ENCODE measurements around the gene MAP7D2.
"Not testable (repeated sequence)": the region's sequence is repeated elsewhere in the genome, so short reads cannot be mapped to it uniquely, and the experiment has no call there.

Gene MAP7D2

GRCh38 chrX:20132666-20133065 lies 16.0 kb upstream of the MAP7D2 start:
- no peak for DNase-seq (ENCODE audit: low read depth in 1 of 2, low spot score in 1 of 2)
- no peak for TF ChIP-seq JUND (IDR thresholded peaks at IDR 0.05; ENCODE audit: low read depth)
- in situ Hi-C loops (cut with HindIII; ENCODE audit: low pct_unique_long_range_greater_than_20kb, low sequenced_read_pairs) = no loop called here

DNA sequence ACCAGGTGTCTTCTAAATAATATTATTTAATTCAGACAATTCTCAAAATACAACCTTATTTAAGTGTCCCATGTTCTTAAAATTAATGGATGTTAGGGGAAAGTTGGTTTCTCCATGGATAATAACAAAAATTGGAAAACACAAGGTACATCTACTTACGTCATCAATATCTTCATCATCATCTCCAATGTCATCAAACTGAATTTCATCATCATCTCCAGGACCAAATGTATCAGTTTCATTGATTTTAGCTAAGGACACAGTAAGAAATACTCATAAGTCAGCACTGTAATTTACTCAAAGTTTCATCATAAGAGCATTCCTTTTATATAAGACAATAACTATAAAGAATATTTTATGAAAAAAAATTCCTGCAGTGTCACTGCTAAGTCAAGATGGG lies 13.7 kb upstream of the MAP7D2 start:
- DNase-seq (ENCODE audit: low read depth in 1 of 2, low spot score in 1 of 2) = no peak
- in situ Hi-C loops (cut with HindIII; ENCODE audit: low pct_unique_long_range_greater_than_20kb, low sequenced_read_pairs) = no loop called here
- no peak for TF ChIP-seq JUND (IDR thresholded peaks at IDR 0.05; ENCODE audit: low read depth)

DNA sequence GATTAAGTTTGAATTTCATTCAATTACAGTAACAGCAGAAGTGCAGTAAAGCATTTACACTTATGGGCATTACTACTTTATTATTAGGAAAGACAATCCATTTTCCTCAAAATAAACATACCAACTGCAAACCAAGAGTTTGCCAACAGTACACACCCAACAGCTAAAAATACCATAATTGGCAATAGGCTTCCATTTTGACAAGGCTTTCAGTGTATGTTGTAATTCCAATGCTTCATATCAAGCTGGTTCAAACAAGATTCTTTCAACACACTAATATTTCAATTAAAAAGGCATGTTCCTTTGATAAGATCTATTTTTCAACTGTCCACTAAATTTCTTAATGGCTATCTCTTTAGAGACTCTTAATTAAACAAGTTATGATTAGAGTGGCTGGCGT lies 12.8 kb upstream of the MAP7D2 start:
- in situ Hi-C loops (cut with HindIII; ENCODE audit: low pct_unique_long_range_greater_than_20kb, low sequenced_read_pairs) = no loop called here
- TF ChIP-seq JUND (IDR thresholded peaks at IDR 0.05; ENCODE audit: low read depth) = no peak
- DNase-seq (ENCODE audit: low read depth in 1 of 2, low spot score in 1 of 2) = no peak

GRCh38 chrX:20128670-20129069 lies 12.0 kb upstream of the MAP7D2 start:
- no peak for DNase-seq (ENCODE audit: low read depth in 1 of 2, low spot score in 1 of 2)
- no peak for TF ChIP-seq JUND (IDR thresholded peaks at IDR 0.05; ENCODE audit: low read depth)
- in situ Hi-C loops (cut with HindIII; ENCODE audit: low pct_unique_long_range_greater_than_20kb, low sequenced_read_pairs) = no loop called here

DNA sequence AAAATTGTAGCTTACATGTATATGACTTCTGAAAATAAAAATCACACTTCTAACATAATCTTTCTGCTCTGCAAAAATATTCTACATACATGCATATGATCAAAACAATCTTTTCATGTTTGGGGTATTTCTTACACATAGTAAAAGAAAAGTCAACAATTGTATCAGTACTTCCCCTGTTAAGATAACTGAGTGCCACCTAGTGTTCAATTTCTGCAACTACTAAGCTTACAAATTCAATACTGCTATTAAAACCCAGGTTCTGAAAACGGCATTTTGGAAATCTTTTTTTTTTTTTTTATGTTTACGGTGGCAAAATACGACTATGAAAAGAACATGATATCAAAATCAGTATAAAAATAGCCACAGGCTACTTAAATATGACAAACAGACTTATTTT lies 10.7 kb upstream of the MAP7D2 start:
- in situ Hi-C loops (cut with HindIII; ENCODE audit: low pct_unique_long_range_greater_than_20kb, low sequenced_read_pairs) = not testable (repeated sequence)

DNA sequence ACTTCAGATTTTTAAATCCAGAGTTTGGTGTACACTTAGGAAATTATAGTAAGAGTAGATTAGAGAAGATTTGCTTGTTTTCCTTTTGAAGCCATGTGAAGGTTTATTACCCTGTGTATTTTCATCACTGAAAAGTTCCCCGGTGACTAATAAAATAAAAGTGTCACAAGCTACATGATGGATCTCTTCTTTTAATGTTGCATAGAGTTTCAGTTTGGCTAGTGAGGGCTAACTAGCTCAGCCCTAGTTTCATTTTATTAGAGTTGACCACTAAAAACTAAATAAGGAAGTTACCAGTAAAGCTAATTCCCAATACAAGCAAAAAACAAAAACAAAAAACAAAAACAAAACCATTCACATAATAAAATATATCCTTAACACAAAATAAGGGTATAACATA lies 10.1 kb upstream of the MAP7D2 start:
- in situ Hi-C loops (cut with HindIII; ENCODE audit: low pct_unique_long_range_greater_than_20kb, low sequenced_read_pairs); DNase-seq (ENCODE audit: low read depth in 1 of 2, low spot score in 1 of 2): not testable (repeated sequence)

More for the DNA sequence above, 10.7 kb upstream of the MAP7D2 start:
- not testable (repeated sequence) for DNase-seq (ENCODE audit: low read depth in 1 of 2, low spot score in 1 of 2)

DNA sequence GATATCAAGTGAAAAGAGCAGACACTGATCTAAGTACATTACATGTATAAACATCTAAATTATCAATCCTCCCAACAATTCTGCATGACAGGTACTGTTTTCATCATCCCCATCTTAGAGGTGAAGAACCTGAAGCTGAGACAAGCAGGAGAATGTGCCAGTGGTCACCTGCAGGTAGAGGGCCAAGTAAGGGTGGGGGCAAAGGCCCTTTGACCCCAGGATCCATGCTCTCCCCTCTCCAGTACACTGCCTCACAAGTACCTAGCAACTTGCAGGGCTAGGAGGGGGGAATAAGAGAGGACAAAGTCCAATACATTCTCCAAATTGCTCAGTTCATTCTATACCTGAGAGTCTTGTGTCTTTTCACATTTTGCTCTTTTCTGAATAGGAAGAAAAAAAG lies 8.3 kb upstream of the MAP7D2 start:
- in situ Hi-C loops (cut with HindIII; ENCODE audit: low pct_unique_long_range_greater_than_20kb, low sequenced_read_pairs) = no loop called here
- DNase-seq (ENCODE audit: low read depth in 1 of 2, low spot score in 1 of 2) = no peak
- no peak for TF ChIP-seq JUND (IDR thresholded peaks at IDR 0.05; ENCODE audit: low read depth)

- no peak for DNase-seq (ENCODE audit: low read depth in 1 of 2, low spot score in 1 of 2)
- no peak for TF ChIP-seq JUND (IDR thresholded peaks at IDR 0.05; ENCODE audit: low read depth)
- in situ Hi-C loops (cut with HindIII; ENCODE audit: low pct_unique_long_range_greater_than_20kb, low sequenced_read_pairs) = no loop called here
These were observed 1.5 kb upstream of the MAP7D2 start for GRCh38 chrX:20118065-20118824.

- in situ Hi-C loops (cut with HindIII; ENCODE audit: low pct_unique_long_range_greater_than_20kb, low sequenced_read_pairs) = no loop called here
- TF ChIP-seq JUND (IDR thresholded peaks at IDR 0.05; ENCODE audit: low read depth) = no peak
- DNase-seq (ENCODE audit: low read depth in 1 of 2, low spot score in 1 of 2) = no peak
These were observed 575 bp downstream of the MAP7D2 start for GRCh38 chrX:20116087-20116576.

DNA sequence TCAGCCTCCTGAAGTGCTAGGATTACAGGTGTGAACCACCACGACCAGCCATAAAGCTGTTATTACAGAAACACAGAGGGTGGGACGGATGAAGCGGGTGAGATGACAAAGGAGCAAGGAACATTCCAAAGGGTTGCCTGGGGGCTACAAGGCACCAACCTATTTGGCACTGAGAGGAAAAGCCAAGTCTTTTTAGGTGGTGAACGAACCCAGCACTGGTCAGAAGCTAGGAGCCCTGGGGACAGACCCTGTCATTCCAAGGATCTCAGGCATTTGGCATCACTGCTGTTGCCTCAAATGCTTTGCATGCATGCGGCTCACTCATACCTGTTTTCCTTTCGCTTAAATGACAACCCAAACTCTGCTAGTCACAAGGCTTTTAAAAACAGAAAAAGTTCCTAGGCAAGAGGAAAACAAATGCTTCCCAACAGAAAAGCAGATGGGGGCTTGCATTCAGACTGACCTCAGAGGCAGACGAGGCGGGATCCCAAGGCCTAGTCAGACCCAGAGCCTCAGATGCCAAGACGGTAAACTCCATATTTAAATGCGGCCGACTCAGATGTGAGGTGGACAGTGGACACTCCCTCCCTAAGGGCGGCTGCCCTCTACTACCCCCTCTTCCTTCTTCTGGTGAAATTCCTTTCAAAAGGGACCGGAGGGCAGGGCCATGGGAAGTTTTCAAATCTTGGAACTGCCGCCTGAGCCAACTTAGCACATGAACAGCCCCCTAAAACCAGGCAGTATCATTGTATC lies 4.5 kb downstream of the MAP7D2 start:
- no peak for TF ChIP-seq JUND (IDR thresholded peaks at IDR 0.05; ENCODE audit: low read depth)
- in situ Hi-C loops (cut with HindIII; ENCODE audit: low pct_unique_long_range_greater_than_20kb, low sequenced_read_pairs) = no loop called here
- no peak for DNase-seq (ENCODE audit: low read depth in 1 of 2, low spot score in 1 of 2)

GRCh38 chrX:20111271-20111670 lies 5.4 kb downstream of the MAP7D2 start:
- in situ Hi-C loops (cut with HindIII; ENCODE audit: low pct_unique_long_range_greater_than_20kb, low sequenced_read_pairs) = no loop called here
- no peak for DNase-seq (ENCODE audit: low read depth in 1 of 2, low spot score in 1 of 2)
- no peak for TF ChIP-seq JUND (IDR thresholded peaks at IDR 0.05; ENCODE audit: low read depth)

GRCh38 chrX:20101934-20102581 lies 14.6 kb downstream of the MAP7D2 start:
- TF ChIP-seq JUND (IDR thresholded peaks at IDR 0.05; ENCODE audit: low read depth) = no peak
- in situ Hi-C loops (cut with HindIII; ENCODE audit: low pct_unique_long_range_greater_than_20kb, low sequenced_read_pairs) = no loop called here
- DNase-seq (ENCODE audit: low read depth in 1 of 2, low spot score in 1 of 2) = no peak

DNA sequence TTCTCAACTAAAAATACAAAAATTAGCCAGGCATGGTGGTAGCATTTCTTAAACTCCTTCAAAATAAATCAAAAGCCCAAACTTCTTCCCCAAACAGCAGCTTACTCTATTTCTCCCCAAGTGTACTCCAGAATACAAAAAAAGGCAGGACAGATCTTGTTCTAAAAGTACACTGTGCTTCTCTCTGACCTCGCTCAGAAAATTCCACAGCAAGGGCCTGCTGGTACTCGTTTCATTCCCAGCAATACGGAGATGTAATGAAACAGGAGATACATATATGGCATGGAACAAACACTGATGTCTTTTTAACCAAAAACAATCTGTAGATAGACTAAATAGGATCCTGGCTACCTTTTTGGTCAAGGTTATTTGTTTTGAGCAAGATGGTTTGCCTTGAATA lies 25.2 kb downstream of the MAP7D2 start:
- TF ChIP-seq JUND (IDR thresholded peaks at IDR 0.05; ENCODE audit: low read depth) = no peak
- in situ Hi-C loops (cut with HindIII; ENCODE audit: low pct_unique_long_range_greater_than_20kb, low sequenced_read_pairs) = no loop called here
- no peak for DNase-seq (ENCODE audit: low read depth in 1 of 2, low spot score in 1 of 2)
